Brain microvascular endothelial cell (primary cell): ENCODE measurements around the gene EPAS1.

Experiments used
- DNase-seq: peaks from one replicate; pipeline ENCODE4 v3.0.0-alpha.2; 2020
- H3K27ac ChIP-seq: fragments of 250-450 bp; sonication (Bioruptor Pico); 2 replicates; pipeline ENCODE4 v1.5.1; 2020; ENCODE audit warnings: mild to moderate bottlenecking, moderate library complexity
- H3K27me3 ChIP-seq: fragments of 250-450 bp; sonication (Bioruptor Pico); replicated peaks from 2 replicates; pipeline ENCODE4 v1.5.1; 2020; ENCODE audit warnings: mild to moderate bottlenecking
- H3K36me3 ChIP-seq: fragments of 250-450 bp; sonication (Bioruptor Pico); replicated peaks from 2 replicates; pipeline ENCODE4 v1.5.1; 2020; ENCODE audit warnings: mild to moderate bottlenecking
- H3K4me3 ChIP-seq: 2 replicates; pipeline ENCODE4 v1.5.1; 2011; ENCODE audit warnings: low read depth, mild to moderate bottlenecking, control low read depth, low read length, moderate library complexity
- in situ Hi-C: cut with HindIII; loops from 2 replicates; pipeline ENCODE4 v1.10.0; 2017; ENCODE audit warnings: low sequenced_read_pairs, low pct_ligation_motif_present
- TF ChIP-seq, protein P1 (sequence below): IDR thresholded peaks from 2 replicates; pipeline ENCODE4 v1.5.1; 2011; ENCODE audit warnings: low read depth, mild to moderate bottlenecking, moderate library complexity, low read length, control low read depth, inconsistent platforms; ENCODE audit errors: missing control alignments

The EPAS1 gene

DNA sequence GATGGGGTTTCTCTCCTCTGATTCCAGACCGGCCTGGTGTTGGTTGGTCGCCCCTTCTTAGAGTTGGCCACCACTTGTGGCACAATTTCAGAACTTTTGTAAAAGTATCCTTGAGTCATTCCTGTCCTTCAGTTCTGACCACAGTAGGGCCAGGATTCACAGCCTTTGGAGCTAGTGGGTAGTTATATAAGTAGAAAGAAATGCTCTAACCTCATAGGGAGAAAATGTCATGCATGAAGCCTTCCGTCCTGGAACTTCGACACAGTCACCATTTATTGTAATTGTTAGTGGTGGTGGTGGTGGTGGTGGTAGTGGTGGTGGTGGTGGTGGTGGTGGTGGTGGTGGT, 65.4 kb downstream of the EPAS1 start:
- H3K36me3 ChIP-seq = peaks cover 43% of the 10 kb centered on the region
- in situ Hi-C loops = no loop called here
- DNase-seq = no peak
- TF ChIP-seq, protein P1, sequence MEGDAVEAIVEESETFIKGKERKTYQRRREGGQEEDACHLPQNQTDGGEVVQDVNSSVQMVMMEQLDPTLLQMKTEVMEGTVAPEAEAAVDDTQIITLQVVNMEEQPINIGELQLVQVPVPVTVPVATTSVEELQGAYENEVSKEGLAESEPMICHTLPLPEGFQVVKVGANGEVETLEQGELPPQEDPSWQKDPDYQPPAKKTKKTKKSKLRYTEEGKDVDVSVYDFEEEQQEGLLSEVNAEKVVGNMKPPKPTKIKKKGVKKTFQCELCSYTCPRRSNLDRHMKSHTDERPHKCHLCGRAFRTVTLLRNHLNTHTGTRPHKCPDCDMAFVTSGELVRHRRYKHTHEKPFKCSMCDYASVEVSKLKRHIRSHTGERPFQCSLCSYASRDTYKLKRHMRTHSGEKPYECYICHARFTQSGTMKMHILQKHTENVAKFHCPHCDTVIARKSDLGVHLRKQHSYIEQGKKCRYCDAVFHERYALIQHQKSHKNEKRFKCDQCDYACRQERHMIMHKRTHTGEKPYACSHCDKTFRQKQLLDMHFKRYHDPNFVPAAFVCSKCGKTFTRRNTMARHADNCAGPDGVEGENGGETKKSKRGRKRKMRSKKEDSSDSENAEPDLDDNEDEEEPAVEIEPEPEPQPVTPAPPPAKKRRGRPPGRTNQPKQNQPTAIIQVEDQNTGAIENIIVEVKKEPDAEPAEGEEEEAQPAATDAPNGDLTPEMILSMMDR = no peak
- H3K4me3 ChIP-seq = no peak overlapping the region
- no peak overlapping the region for H3K27ac ChIP-seq
- H3K27me3 ChIP-seq = no peaks in the 10 kb centered on the region

DNA sequence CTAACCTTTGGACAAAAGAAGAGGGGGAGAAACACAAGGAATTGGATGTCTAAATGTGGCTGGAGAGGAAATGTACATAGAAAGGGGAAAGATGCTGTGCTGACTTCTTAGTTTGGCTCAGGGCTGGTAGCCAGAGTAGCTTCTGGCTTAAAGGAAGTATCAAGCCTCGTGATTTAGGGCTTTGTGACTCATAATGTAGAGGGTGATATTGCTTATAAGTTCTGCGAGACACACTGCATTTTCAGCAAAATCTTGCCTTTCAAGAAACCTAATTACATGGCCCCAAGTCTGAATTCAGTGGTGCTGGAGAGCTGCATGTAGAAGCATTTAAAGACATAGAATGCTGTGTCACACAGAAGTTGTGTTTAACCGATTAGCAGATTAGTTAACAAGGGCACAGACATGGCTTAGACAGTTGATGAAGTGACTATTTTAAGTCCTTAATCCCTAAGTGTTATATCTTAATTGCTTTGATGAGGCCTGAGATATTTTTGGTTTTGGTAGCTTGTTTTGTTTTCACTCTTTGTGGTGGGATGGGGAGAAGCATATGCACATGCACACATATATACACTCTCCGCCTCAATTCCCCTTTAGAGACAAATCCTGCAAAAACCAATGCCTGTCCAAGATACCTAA, 66.4 kb downstream of the EPAS1 start:
- Histone ChIP-seq H3K36me3 (peaks cover 38% of the 10 kb centered on the region), H3K27ac (peak overlapping the region; percentile 10), H3K4me3 (no peak overlapping the region), H3K27me3 (no peaks in the 10 kb centered on the region)
- TF ChIP-seq, protein P1 = no peak
- DNase-seq = peak; percentile 52
- in situ Hi-C loops = no loop called here

DNA sequence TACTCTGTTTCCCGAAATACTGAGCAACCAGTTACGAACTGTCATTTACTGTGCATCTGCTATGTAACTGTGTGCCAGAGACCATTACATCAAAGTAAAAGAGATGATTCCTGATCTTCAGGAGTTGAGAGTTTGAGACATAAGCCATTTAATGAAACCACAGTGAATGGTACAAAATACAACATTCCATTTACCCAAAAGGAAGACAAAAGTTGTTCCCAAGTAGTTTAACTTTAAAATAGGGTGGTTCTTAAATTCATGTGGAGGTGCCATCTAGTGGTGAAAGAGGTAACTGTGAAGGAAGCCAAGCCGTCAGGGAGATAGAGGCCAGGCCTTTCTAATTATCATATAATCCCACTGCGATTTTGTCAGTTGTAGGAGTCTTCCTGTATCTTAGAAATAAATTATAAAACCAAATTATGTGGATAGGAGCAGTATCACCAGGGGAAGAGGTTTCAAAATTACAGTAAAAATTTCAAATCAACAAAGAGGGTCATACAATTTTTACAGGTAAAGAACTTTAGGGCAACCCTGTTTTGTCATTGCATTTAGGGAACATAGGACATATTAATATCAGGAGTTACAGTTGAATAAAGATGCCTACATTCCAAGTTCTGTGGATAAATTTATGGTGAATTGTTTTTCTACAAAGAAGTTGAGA, 67.7 kb downstream of the EPAS1 start:
- Histone ChIP-seq H3K36me3 (peaks cover 44% of the 10 kb centered on the region), H3K27ac (no peak overlapping the region), H3K4me3 (no peak overlapping the region), H3K27me3 (no peaks in the 10 kb centered on the region)
- in situ Hi-C loops = no loop called here
- DNase-seq = peak; percentile 67
- TF ChIP-seq, protein P1 = peak; percentile 82

DNA sequence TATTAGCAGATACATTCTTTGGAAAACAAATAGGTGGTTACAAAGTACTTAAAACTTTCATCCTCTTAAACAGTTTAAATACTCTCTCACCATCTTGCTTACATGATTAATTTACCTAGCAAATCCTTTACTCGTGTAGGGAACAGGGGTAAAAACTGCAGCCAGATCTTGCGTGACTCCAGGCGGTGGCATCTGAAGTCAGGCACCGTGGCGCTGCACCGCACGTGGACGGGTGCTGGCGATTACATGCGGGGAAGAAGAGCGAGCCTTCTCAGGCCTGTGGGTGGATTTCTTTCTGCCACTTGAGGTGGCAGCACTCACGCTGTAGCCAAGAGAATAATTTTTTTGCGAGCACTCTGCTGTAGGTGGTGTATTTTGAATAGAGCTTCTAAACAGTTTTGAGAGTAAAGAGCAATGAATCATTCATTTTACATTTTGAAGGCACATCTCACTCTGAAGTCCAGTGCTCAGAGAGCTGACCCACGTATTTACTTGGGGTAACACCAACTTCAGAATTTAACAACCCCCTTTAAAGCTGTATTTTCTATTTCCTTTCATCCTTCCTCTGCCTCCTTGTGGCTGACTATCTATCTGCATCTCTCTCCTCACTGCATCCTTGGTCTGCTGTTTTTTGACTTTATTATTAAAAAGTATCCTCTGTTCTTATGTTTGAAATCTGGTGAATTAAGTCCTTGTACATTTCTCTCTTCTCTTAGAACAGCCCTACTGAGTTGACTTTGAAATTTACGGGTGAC, 68.9 kb downstream of the EPAS1 start:
- H3K36me3 ChIP-seq = peaks cover 48% of the 10 kb centered on the region
- no peak overlapping the region for H3K27ac ChIP-seq

DNA sequence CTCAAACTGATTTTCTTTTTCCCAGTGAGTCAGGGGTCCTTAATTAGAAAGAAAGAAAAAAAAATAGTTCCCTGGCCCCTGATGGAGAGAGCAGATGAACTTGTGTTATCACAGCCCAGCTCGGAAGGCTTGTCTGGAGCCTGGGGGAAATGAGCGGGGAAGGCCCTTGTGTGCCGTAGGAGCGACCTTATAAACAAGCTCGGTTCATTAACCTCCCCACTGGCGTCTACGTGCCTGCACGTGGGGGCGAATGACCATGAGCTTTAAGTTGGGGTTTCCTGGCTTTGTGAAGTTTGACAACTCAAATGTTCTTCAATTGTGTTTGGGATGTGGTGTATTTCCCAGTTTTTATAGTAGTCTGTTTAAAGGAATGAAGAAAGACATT, 69.5 kb downstream of the EPAS1 start:
- H3K27me3 ChIP-seq = no peaks in the 10 kb centered on the region
- in situ Hi-C loops = no loop called here
- peaks cover 48% of the 10 kb centered on the region for H3K36me3 ChIP-seq
- TF ChIP-seq, protein P1 = no peak
- H3K27ac ChIP-seq = no peak overlapping the region
- no peak overlapping the region for H3K4me3 ChIP-seq
- no peak for DNase-seq

More for the DNA sequence above, 68.9 kb downstream of the EPAS1 start:
- no peak overlapping the region for H3K4me3 ChIP-seq
- in situ Hi-C loops = no loop called here
- TF ChIP-seq, protein P1 = peak; percentile 72
- H3K27me3 ChIP-seq = no peaks in the 10 kb centered on the region
- DNase-seq = no peak
